Right cardiac atrium (tissue), 5 donors: ENCODE measurements around the gene ANKRD34B. TPM values are rescaled to one million over a fixed set of nuclear protein-coding genes. Genes with fewer than 3 reads are reported as not detected.
"Not testable (repeated sequence)": the region's sequence is repeated elsewhere in the genome, so short reads cannot be mapped to it uniquely, and the experiment has no call there.

Experiments used
- ATAC-seq, 2 donors: fragments of 200-7000 bp; cut with Tn5 transposase; one replicate each; pipeline versions ENCODE4 v1.8.0 to v1.9.1; 2020; ENCODE audit warnings: moderate library complexity in 2 of 2, mild to moderate bottlenecking in 1 of 2
- DNase-seq, 3 donors: peaks; one replicate each; pipeline ENCODE4 v3.0.0-alpha.2; 2020
- H3K27ac ChIP-seq: one replicate; pipeline ENCODE4 v1.5.1; 2013; ENCODE audit warnings: mild to moderate bottlenecking, low read length, control low read depth, moderate library complexity
- H3K27me3 ChIP-seq: one replicate; pipeline ENCODE4 v1.6.1; 2013; ENCODE audit not compliant: control insufficient read depth, insufficient read depth
- H3K4me1 ChIP-seq: one replicate; pipeline ENCODE4 v1.6.1; 2013; ENCODE audit warnings: low read length; ENCODE audit not compliant: control insufficient read depth, insufficient read depth
- H3K4me3 ChIP-seq: one replicate; pipeline ENCODE4 v1.5.1; 2013; ENCODE audit warnings: low read length, control low read depth
- H3K9me3 ChIP-seq: one replicate; pipeline ENCODE4 v1.6.1; 2013; ENCODE audit warnings: low read length; ENCODE audit not compliant: control insufficient read depth
- WGBS: extraction: QIAGEN DNeasy Blood & Tissue Kit; methylation state at CpG from one replicate; pipeline ENCODE4 v1.1.7; 2013; 5-methylcytosine and 5-hydroxymethylcytosine counted together
- intact Hi-C, 4 donors: fragments of 100-400 bp; cut with DNase I; formaldehyde crosslinking; loops; one replicate each; pipeline versions ENCODE4 v1.11.0 to v1.14.0; 2022 to 2023
- polyA plus RNA-seq: library from polyadenylated mRNA; stranded (reverse); fragments of 200-250 nt; gene quantifications from one replicate; pipeline ENCODE4 v1.2.3, GENCODE V29; 2013
- total RNA-seq, 4 donors: library from RNA; stranded (reverse); fragmentation: NEBNext Ultra II Directional; extraction: Animal tissue kit (Norgen Biotek cat#: 25700); gene quantifications; one replicate each; pipeline ENCODE4 v1.2.1, GENCODE V29; 2021
- donor health status: healthy with polysubstance abuse.
- donor health status: DM: no; HTN: yes; CAD: no.
- donor health status: DM: no; HTN: no; CAD: no.
- donor health status: DM: no; HTN: yes; CAD: no; lungs with severe emphysema.
- donor health status: DM: yes; HTN: yes; CAD: no.

The ANKRD34B gene
- total and polyA plus RNA-seq, 5 donors: not detected

- Histone ChIP-seq H3K4me3 (no peak overlapping the region), H3K27me3 (no peaks in the 10 kb centered on the region)
- WGBS: 76% methylated on average over 2 of the region's 2 CpGs
Measured at GRCh38 chr5:80592761-80593160, 22.7 kb upstream of the ANKRD34B start.

GRCh38 chr5:80592105-80592504 lies 22.0 kb upstream of the ANKRD34B start:
- no peak for ATAC-seq
- WGBS: 51% methylated on average over 1 of the region's 1 CpG

More at GRCh38 chr5:80592761-80593160, 22.7 kb upstream of the ANKRD34B start:
- intact Hi-C loops: no loop called here
- Histone ChIP-seq H3K4me1 (no peaks in the 10 kb centered on the region), H3K9me3 (no peaks in the 10 kb centered on the region), H3K27ac (no peak overlapping the region)
- DNase-seq: no peak
- ATAC-seq: no peak

GRCh38 chr5:80591352-80591751 lies 21.3 kb upstream of the ANKRD34B start:
- no peak for ATAC-seq
- DNase-seq: no peak
- WGBS: 95% methylated on average over 3 of the region's 3 CpGs
- H3K27me3 ChIP-seq: no peaks in the 10 kb centered on the region
- no peaks in the 10 kb centered on the region for H3K4me1 ChIP-seq
- no peak overlapping the region for H3K4me3 ChIP-seq
- H3K27ac ChIP-seq: no peak overlapping the region
- no peaks in the 10 kb centered on the region for H3K9me3 ChIP-seq
- intact Hi-C loops: no loop called here

More at GRCh38 chr5:80592105-80592504, 22.0 kb upstream of the ANKRD34B start:
- intact Hi-C loops: no loop called here
- Histone ChIP-seq H3K27me3 (no peaks in the 10 kb centered on the region), H3K4me3 (no peak overlapping the region), H3K27ac (no peak overlapping the region), H3K9me3 (no peaks in the 10 kb centered on the region), H3K4me1 (no peaks in the 10 kb centered on the region)
- no peak for DNase-seq

GRCh38 chr5:80590766-80591165 lies 20.7 kb upstream of the ANKRD34B start:
- intact Hi-C loops: no loop called here
- no peak for DNase-seq
- WGBS: 82% methylated on average over 5 of the region's 5 CpGs

GRCh38 chr5:80588858-80589540 lies 18.9 kb upstream of the ANKRD34B start:
- H3K4me3 ChIP-seq: no peak overlapping the region
- no peaks in the 10 kb centered on the region for H3K4me1 ChIP-seq
- WGBS: 87% methylated on average over 8 of the region's 8 CpGs
- H3K27me3 ChIP-seq: no peaks in the 10 kb centered on the region
- no peak for DNase-seq
- ATAC-seq: no peak
- no peak overlapping the region for H3K27ac ChIP-seq
- intact Hi-C loops: no loop called here
- H3K9me3 ChIP-seq: no peaks in the 10 kb centered on the region

More at GRCh38 chr5:80590766-80591165, 20.7 kb upstream of the ANKRD34B start:
- H3K4me1 ChIP-seq: no peaks in the 10 kb centered on the region
- no peak for ATAC-seq
- no peak overlapping the region for H3K4me3 ChIP-seq
- H3K9me3 ChIP-seq: no peaks in the 10 kb centered on the region
- H3K27ac ChIP-seq: no peak overlapping the region
- H3K27me3 ChIP-seq: no peaks in the 10 kb centered on the region

GRCh38 chr5:80584770-80585169 lies 14.7 kb upstream of the ANKRD34B start:
- Histone ChIP-seq H3K4me1 (no peaks in the 10 kb centered on the region), H3K9me3 (no peaks in the 10 kb centered on the region), H3K4me3 (no peak overlapping the region), H3K27me3 (no peaks in the 10 kb centered on the region), H3K27ac (no peak overlapping the region)
- intact Hi-C loops: no loop called here
- ATAC-seq (no peak), DNase-seq (no peak)
- WGBS: 90% methylated on average over 6 of the region's 6 CpGs

GRCh38 chr5:80580291-80580690 lies 10.2 kb upstream of the ANKRD34B start:
- H3K27ac ChIP-seq, intact Hi-C loops, H3K9me3 ChIP-seq, DNase-seq, H3K27me3 ChIP-seq, H3K4me1 ChIP-seq, H3K4me3 ChIP-seq, ATAC-seq: not testable (repeated sequence)
- 89% methylated on average over 3 of the region's 3 CpGs for WGBS

GRCh38 chr5:80579050-80579449 lies 9.0 kb upstream of the ANKRD34B start:
- DNase-seq (no peak), ATAC-seq (no peak)
- Histone ChIP-seq H3K9me3 (no peaks in the 10 kb centered on the region), H3K27ac (no peak overlapping the region), H3K4me1 (no peaks in the 10 kb centered on the region), H3K27me3 (no peaks in the 10 kb centered on the region), H3K4me3 (no peak overlapping the region)
- intact Hi-C loops: no loop called here
- 95% methylated on average over 2 of the region's 2 CpGs for WGBS

GRCh38 chr5:80577707-80578106 lies 7.6 kb upstream of the ANKRD34B start:
- no peaks in the 10 kb centered on the region for H3K4me1 ChIP-seq
- no peaks in the 10 kb centered on the region for H3K9me3 ChIP-seq
- 21% methylated on average over 5 of the region's 5 CpGs for WGBS
- DNase-seq (no peak), ATAC-seq (no peak)
- intact Hi-C loops: no loop called here
- no peaks in the 10 kb centered on the region for H3K27me3 ChIP-seq
- no peak overlapping the region for H3K27ac ChIP-seq
- H3K4me3 ChIP-seq: no peak overlapping the region

GRCh38 chr5:80576383-80576782 lies 6.3 kb upstream of the ANKRD34B start:
- no peaks in the 10 kb centered on the region for H3K27me3 ChIP-seq

GRCh38 chr5:80573062-80573461 lies 3.0 kb upstream of the ANKRD34B start:
- Histone ChIP-seq H3K4me1 (peaks cover 5% of the 10 kb centered on the region), H3K27me3 (peaks cover 5% of the 10 kb centered on the region), H3K4me3 (no peak overlapping the region), H3K27ac (no peak overlapping the region), H3K9me3 (no peaks in the 10 kb centered on the region)
- intact Hi-C loops: no loop called here
- WGBS: 82% methylated on average over 3 of the region's 3 CpGs
- no peak for DNase-seq
- ATAC-seq: no peak

More at GRCh38 chr5:80576383-80576782, 6.3 kb upstream of the ANKRD34B start:
- H3K4me1 ChIP-seq: no peaks in the 10 kb centered on the region
- H3K4me3 ChIP-seq: no peak overlapping the region
- no peak for ATAC-seq
- H3K27ac ChIP-seq: no peak overlapping the region
- 89% methylated on average over 5 of the region's 5 CpGs for WGBS
- H3K9me3 ChIP-seq: no peaks in the 10 kb centered on the region
- intact Hi-C loops: no loop called here
- no peak for DNase-seq
